ENCODE data around the gene SCNN1B. TPM values are rescaled to one million over a fixed set of nuclear protein-coding genes. Genes with fewer than 3 reads are reported as not detected.
"Not testable (repeated sequence)": the region's sequence is repeated elsewhere in the genome, so short reads cannot be mapped to it uniquely, and the experiment has no call there.

SCNN1B gene
- total RNA-seq, 4 donors from 2014 or later: 8.1 to 30.5 (median 11.9) TPM

DNA sequence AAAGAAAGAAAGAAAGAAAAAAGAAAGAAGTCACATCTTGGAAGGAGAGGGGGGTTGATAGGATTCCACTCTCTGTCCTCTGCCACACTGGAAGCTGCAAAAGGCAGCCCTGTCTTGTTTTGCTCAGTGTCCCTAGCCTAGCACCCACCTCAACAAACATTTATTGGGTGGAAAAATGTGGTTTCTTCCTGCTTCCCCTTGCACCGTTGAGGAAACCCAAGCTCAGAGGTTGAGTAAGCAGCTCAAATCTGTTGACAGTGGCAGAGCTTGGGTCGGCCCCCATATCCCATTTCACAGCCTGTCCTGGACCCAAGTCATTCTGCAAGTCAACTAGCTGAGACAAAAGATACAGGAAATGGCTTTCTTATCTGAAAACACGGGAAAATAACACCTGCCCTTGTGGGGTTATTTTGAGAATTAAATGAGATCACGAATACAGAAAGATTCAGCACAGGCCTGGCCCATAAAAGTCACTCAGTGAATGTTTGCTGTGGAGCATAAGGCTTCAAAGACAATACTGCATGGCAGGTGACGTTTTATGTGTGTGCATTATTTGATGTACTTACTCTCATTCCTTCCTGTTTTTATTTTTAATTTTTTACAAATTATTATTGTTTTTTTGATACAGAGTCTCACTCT, 63.6 kb downstream of the SCNN1B start:
- H3K4me3 ChIP-seq (replicated peaks in 1 of 3): no peak overlapping the region
- 60 to 61% methylated on average over 5 of the region's 5 CpGs for WGBS, 2 donors
- H3K36me3 ChIP-seq: no peaks in the 10 kb centered on the region
- intact Hi-C loops (cut with DNase I): no loop called here
- TF ChIP-seq, protein P1, sequence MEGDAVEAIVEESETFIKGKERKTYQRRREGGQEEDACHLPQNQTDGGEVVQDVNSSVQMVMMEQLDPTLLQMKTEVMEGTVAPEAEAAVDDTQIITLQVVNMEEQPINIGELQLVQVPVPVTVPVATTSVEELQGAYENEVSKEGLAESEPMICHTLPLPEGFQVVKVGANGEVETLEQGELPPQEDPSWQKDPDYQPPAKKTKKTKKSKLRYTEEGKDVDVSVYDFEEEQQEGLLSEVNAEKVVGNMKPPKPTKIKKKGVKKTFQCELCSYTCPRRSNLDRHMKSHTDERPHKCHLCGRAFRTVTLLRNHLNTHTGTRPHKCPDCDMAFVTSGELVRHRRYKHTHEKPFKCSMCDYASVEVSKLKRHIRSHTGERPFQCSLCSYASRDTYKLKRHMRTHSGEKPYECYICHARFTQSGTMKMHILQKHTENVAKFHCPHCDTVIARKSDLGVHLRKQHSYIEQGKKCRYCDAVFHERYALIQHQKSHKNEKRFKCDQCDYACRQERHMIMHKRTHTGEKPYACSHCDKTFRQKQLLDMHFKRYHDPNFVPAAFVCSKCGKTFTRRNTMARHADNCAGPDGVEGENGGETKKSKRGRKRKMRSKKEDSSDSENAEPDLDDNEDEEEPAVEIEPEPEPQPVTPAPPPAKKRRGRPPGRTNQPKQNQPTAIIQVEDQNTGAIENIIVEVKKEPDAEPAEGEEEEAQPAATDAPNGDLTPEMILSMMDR (IDR thresholded peaks at IDR 0.05): no peak
- H3K27ac ChIP-seq: peak overlapping the region; percentile 5 to 50 (median 6)
- no peaks in the 10 kb centered on the region for H3K27me3 ChIP-seq
- no peak for DNase-seq
- H3K4me1 ChIP-seq: peaks cover 10 to 35% of the 10 kb centered on the region in 2 donors
- H3K9me3 ChIP-seq: no peaks in the 10 kb centered on the region

DNA sequence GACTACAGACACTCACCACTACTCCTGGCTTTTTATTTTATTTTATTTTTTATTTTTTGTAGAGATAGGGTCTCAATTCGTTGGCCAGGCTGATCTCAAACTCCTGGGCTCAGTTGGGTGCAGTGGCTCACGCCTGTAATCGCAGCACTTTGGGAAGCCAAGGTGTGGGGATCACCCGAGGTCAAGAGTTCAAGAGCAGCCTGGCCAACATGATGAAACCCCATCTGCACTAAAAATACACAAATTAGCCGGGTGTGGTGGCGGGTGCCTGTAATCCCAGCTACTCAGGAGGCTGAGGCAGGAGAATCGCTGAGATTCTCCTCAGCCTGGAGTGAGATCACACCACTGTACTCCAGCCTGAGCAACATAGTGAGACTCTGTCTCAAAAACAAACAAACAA, 64.2 kb downstream of the SCNN1B start:
- Histone ChIP-seq H3K27ac (peak overlapping the region in 2 of 3 donors; percentile 5 to 50), H3K4me1 (peaks cover 10 to 35% of the 10 kb centered on the region in 2 donors)
- H3K36me3 ChIP-seq; intact Hi-C loops (cut with DNase I); DNase-seq; H3K9me3 ChIP-seq; H3K4me3 ChIP-seq (replicated peaks in 1 of 3); H3K27me3 ChIP-seq: not testable (repeated sequence)
- 81% methylated on average over 7 of the region's 7 CpGs for WGBS, 2 donors

DNA sequence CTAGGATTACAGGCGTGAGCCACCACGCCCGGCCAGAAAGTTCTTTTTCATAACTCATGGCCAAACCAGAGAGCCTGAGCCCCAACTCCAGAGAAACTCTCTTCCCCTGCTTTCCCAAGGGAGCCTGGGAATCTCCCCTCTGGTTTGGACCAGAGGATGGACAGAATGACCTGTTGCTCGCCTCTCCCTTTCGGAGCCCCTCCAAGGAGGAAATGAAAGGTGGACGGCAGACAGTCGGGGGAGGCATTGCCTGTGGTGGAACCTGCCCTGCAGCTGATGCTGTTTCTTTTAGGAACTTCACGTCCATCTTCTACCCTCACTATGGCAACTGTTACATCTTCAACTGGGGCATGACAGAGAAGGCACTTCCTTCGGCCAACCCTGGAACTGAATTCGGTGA, 65.5 kb downstream of the SCNN1B start:
- Histone ChIP-seq H3K4me3 (replicated peaks in 1 of 3) (no peak overlapping the region), H3K9me3 (no peaks in the 10 kb centered on the region), H3K4me1 (peaks cover 6 to 24% of the 10 kb centered on the region in 2 donors), H3K36me3 (no peaks in the 10 kb centered on the region), H3K27ac (no peak overlapping the region), H3K27me3 (no peaks in the 10 kb centered on the region)
- no peak for DNase-seq
- intact Hi-C loops (cut with DNase I): no loop called here
- WGBS, 2 donors: 90 to 94% methylated on average over 10 of the region's 10 CpGs
- TF ChIP-seq, protein P1 (IDR thresholded peaks at IDR 0.05): no peak
- no peak for TF ChIP-seq POLR2A (IDR thresholded peaks at IDR 0.05)

DNA sequence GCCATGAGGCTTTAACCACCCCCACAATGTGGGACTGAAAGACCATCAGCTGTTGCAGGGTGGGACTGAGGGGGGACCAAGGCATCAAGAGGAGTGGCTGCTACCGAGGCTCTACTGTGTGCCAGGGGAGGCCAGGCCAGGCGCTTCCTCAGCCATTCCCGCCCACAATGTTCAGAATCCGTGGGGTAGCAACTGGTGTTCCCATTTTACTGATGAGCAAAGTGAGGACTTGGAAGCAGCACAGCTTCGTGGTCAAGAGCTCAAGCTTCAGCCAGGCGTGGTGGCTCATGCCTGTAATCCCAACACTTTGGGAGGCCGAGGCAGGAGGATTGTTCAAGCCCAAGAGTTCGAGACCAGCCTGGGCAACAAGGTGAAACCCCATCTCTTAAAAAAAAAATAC, 65.9 kb downstream of the SCNN1B start:
- H3K9me3 ChIP-seq: no peaks in the 10 kb centered on the region
- intact Hi-C loops (cut with DNase I): no loop called here
- 86 to 95% methylated on average over 5 to 8 of the region's 8 CpGs for WGBS, 2 donors
- H3K36me3 ChIP-seq: no peaks in the 10 kb centered on the region
- no peak overlapping the region for H3K27ac ChIP-seq
- H3K4me1 ChIP-seq: peaks cover 3 to 21% of the 10 kb centered on the region in 2 donors
- H3K4me3 ChIP-seq (replicated peaks in 1 of 3): no peak overlapping the region
- no peak for TF ChIP-seq POLR2A (IDR thresholded peaks at IDR 0.05)
- TF ChIP-seq, protein P1 (IDR thresholded peaks at IDR 0.05): no peak
- DNase-seq: no peak
- no peaks in the 10 kb centered on the region for H3K27me3 ChIP-seq

DNA sequence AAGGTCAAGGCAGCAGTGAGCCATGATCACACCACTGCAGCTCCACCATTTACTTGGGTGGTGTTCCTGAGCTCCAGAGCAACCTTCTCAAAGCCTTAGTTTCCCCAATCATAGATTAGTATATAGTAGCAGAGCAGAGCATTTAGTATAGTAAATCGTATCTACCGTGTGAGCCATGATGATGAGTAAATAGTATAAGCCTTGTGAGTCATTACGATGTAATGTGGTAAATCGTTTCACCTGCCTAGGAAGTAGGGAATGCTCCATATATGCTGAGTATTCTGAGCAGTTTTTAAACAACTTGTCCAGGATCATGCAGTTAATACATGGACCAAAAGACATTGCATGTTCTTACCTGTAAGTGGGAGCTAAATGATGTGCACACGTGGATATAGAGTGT, 66.4 kb downstream of the SCNN1B start:
- DNase-seq: no peak
- 90 to 91% methylated on average over 5 of the region's 5 CpGs for WGBS, 2 donors
- Histone ChIP-seq H3K27me3 (no peaks in the 10 kb centered on the region), H3K4me3 (replicated peaks in 1 of 3) (no peak overlapping the region), H3K27ac (no peak overlapping the region), H3K36me3 (no peaks in the 10 kb centered on the region), H3K9me3 (no peaks in the 10 kb centered on the region), H3K4me1 (peaks cover 0 to 16% of the 10 kb centered on the region in 2 donors)
- no peak for TF ChIP-seq POLR2A (IDR thresholded peaks at IDR 0.05)
- TF ChIP-seq, protein P1 (IDR thresholded peaks at IDR 0.05): no peak
- intact Hi-C loops (cut with DNase I): no loop called here
